ENCODE data around the gene SLC9A7. TPM values are rescaled to one million over a fixed set of nuclear protein-coding genes. Genes with fewer than 3 reads are reported as not detected.
A peak's percentile ranks its signal among the peaks of the same experiment; 100 is the strongest.

SLC9A7 gene
- total RNA-seq, 1 experiment from 2014 or later: 5.9 TPM

- DNase-seq (ENCODE audit: low spot score): no peak
Observed at GRCh38 chrX:46649421-46650260, 109.3 kb downstream of the SLC9A7 start.

- DNase-seq (ENCODE audit: low spot score): no peak
Observed at GRCh38 chrX:46648660-46649059, 110.3 kb downstream of the SLC9A7 start.

GRCh38 chrX:46647251-46647650 is 111.7 kb downstream of the SLC9A7 start:
- DNase-seq (ENCODE audit: low spot score): no peak

- DNase-seq (ENCODE audit: low spot score): no peak
Observed at GRCh38 chrX:46645614-46646013, 113.3 kb downstream of the SLC9A7 start.

- DNase-seq (ENCODE audit: low spot score): no peak
Observed at GRCh38 chrX:46643636-46644035, 115.3 kb downstream of the SLC9A7 start.

GRCh38 chrX:46642145-46642544 is 116.8 kb downstream of the SLC9A7 start:
- no peak for DNase-seq (ENCODE audit: low spot score)

- no peak for DNase-seq (ENCODE audit: low spot score)
Observed at GRCh38 chrX:46637938-46638337, 121.0 kb downstream of the SLC9A7 start.

- no peak for DNase-seq (ENCODE audit: low spot score)
Observed at GRCh38 chrX:46636223-46636622, 122.7 kb downstream of the SLC9A7 start.

GRCh38 chrX:46635186-46635585 is 123.7 kb downstream of the SLC9A7 start:
- no peak for DNase-seq (ENCODE audit: low spot score)

GRCh38 chrX:46634577-46634976 is 124.3 kb downstream of the SLC9A7 start:
- DNase-seq (ENCODE audit: low spot score): no peak

GRCh38 chrX:46630141-46630540 is 128.8 kb downstream of the SLC9A7 start:
- no peak for DNase-seq (ENCODE audit: low spot score)

- peak; percentile 9 for DNase-seq (ENCODE audit: low spot score)
Observed at GRCh38 chrX:46628460-46629371, 130.2 kb downstream of the SLC9A7 start.

- no peak for DNase-seq (ENCODE audit: low spot score)
Observed at GRCh38 chrX:46627711-46628419, 131.1 kb downstream of the SLC9A7 start.

- no peak for DNase-seq (ENCODE audit: low spot score)
Observed at GRCh38 chrX:46627062-46627461, 131.9 kb downstream of the SLC9A7 start.

- no peak for DNase-seq (ENCODE audit: low spot score)
Observed at GRCh38 chrX:46626566-46626965, 132.4 kb downstream of the SLC9A7 start.

GRCh38 chrX:46624090-46624786 is 134.7 kb downstream of the SLC9A7 start:
- no peak for DNase-seq (ENCODE audit: low spot score)

- DNase-seq (ENCODE audit: low spot score): no peak
Observed at GRCh38 chrX:46621572-46621971, 137.3 kb downstream of the SLC9A7 start.

- DNase-seq (ENCODE audit: low spot score): no peak
Observed at GRCh38 chrX:46620505-46620904, 138.4 kb downstream of the SLC9A7 start.

- DNase-seq (ENCODE audit: low spot score): no peak
Observed at GRCh38 chrX:46618947-46619346, 140.0 kb downstream of the SLC9A7 start.

GRCh38 chrX:46617906-46618305 is 141.0 kb downstream of the SLC9A7 start:
- DNase-seq (ENCODE audit: low spot score): no peak

GRCh38 chrX:46611658-46612362 is 147.1 kb downstream of the SLC9A7 start:
- no peak for DNase-seq (ENCODE audit: low spot score)
